K562 (cell line): ENCODE measurements around the gene XKR7. TPM values are rescaled to one million over a fixed set of nuclear protein-coding genes. Genes with fewer than 3 reads are reported as not detected.

Experiments used
- ATAC-seq: fragments of 200-7000 bp; cut with Tn5 transposase; 3 replicates; pipeline ENCODE4 v1.9.1; 2020; ENCODE audit warnings: moderate library complexity
- BruUV-seq: library from RNA; stranded (reverse); fragments of 400-500 nt; replicated peaks from 2 replicates; lab custom pipeline; 2021; lab: Mats Ljungman, UMichigan
- CTCF ChIA-PET: fragments of 300-600 bp; formaldehyde crosslinking; extraction: SDS; loops from one replicate; lab custom pipeline; 2021; ENCODE audit warnings: low intra/inter-chr PET ratio; lab: Yijun Ruan, JAX
- POLR2A ChIA-PET: fragments of 300-600, 350-650 bp; sonication (Branson Sonifier 250); formaldehyde crosslinking; extraction: SDS; loops from one replicate; lab custom pipeline; 2021; ENCODE audit warnings: antibody characterized with exemption, inconsistent platforms; lab: Yijun Ruan, JAX
- DNase-seq, 4 experiments: peaks; one replicate each; pipeline versions ENCODE4 v3.0.0 to v3.0.0-alpha.2; 2011 to 2018; ENCODE audit warnings: low spot score in 3 of 4, mixed read lengths in 3 of 4; ENCODE audit errors: extremely low read depth in 1 of 4
- FAIRE-seq: peaks from 2 replicates; lab custom pipeline; 2011; peaks lifted over from hg19 to GRCh38; lab: Jason Lieb, UNC
- H2AFZ ChIP-seq: 2 replicates; pipeline ENCODE4 v1.6.0; 2011; ENCODE audit warnings: low read depth, low read length, control low read depth, inconsistent platforms
- H3K27ac ChIP-seq: fragments of 200-600 bp; 3 replicates; pipeline ENCODE4 v1.8.0; 2011; ENCODE audit warnings: low read depth, mild to moderate bottlenecking, control low read depth, inconsistent platforms, low read length, moderate library complexity, mixed read lengths; ENCODE audit errors: extremely low read depth
- H3K27me3 ChIP-seq, 2 experiments: fragments of 300-600 bp in 1 of 2; 2 replicates in 1 of 2; 3 replicates in 1 of 2; pipeline versions ENCODE4 v1.6.0 to v1.8.0; 2011; ENCODE audit warnings: inconsistent platforms in 2 of 2, low read length in 2 of 2, mild to moderate bottlenecking in 1 of 2, mixed read lengths in 1 of 2, moderate library complexity in 1 of 2; ENCODE audit not compliant: control insufficient read depth in 2 of 2, insufficient read depth in 2 of 2
- H3K36me3 ChIP-seq: fragments of 300-600 bp; 3 replicates; pipeline ENCODE4 v1.8.0; 2011; ENCODE audit warnings: mild to moderate bottlenecking, low read length, inconsistent platforms; ENCODE audit not compliant: control insufficient read depth, insufficient read depth
- H3K4me1 ChIP-seq, 2 experiments: fragments of 200-600 bp in 1 of 2; replicated peaks in 1 of 2; 2 replicates in 1 of 2; 3 replicates in 1 of 2; pipeline versions ENCODE4 v1.5.1 to v1.8.0; 2011; ENCODE audit warnings: inconsistent platforms in 2 of 2, low read length in 2 of 2, mild to moderate bottlenecking in 1 of 2, mixed read lengths in 1 of 2, moderate library complexity in 1 of 2; ENCODE audit not compliant: control insufficient read depth in 2 of 2, insufficient read depth in 2 of 2
- H3K4me2 ChIP-seq: 2 replicates; pipeline ENCODE4 v1.6.1; 2011; ENCODE audit warnings: low read length, control low read depth, inconsistent platforms, mixed read lengths; ENCODE audit not compliant: insufficient read depth
- H3K4me3 ChIP-seq: fragments of 200-600 bp; sonication (generic), shearing (Covaris generic); 2 replicates; pipeline ENCODE4 v1.5.1; 2016; ENCODE audit warnings: control low read depth, inconsistent platforms
- H3K79me2 ChIP-seq: fragments of 200-600 bp; 3 replicates; pipeline ENCODE4 v1.8.0; 2011; ENCODE audit warnings: low read length, inconsistent platforms; ENCODE audit not compliant: control insufficient read depth, insufficient read depth
- H3K9ac ChIP-seq, 2 experiments: 2 replicates each; pipeline versions ENCODE4 v1.6.0 to v1.6.1; 2011; ENCODE audit warnings: low read depth in 2 of 2, low read length in 2 of 2, control low read depth in 1 of 2, inconsistent platforms in 1 of 2, mild to moderate bottlenecking in 1 of 2, mixed read lengths in 1 of 2; ENCODE audit not compliant: insufficient read depth in 1 of 2
- H3K9me1 ChIP-seq: one replicate; pipeline ENCODE4 v1.6.0; 2011; ENCODE audit warnings: inconsistent platforms, mild to moderate bottlenecking, low read length, moderate library complexity; ENCODE audit not compliant: control insufficient read depth, insufficient read depth
- H3K9me3 ChIP-seq: replicated peaks from 2 replicates; pipeline ENCODE4 v1.5.1; 2011; ENCODE audit warnings: low read depth, low read length, inconsistent platforms; ENCODE audit not compliant: control insufficient read depth, insufficient read depth
- H4K20me1 ChIP-seq: replicated peaks from 2 replicates; pipeline ENCODE4 v1.6.1; 2011; ENCODE audit warnings: low read length, inconsistent platforms, mixed read lengths; ENCODE audit not compliant: control insufficient read depth, insufficient read depth
- GABPB1 ChIP-seq: sonication (generic); formaldehyde crosslinking; IDR thresholded peaks from 2 replicates; pipeline ENCODE4 v1.8.0; 2022; ENCODE audit warnings: mild to moderate bottlenecking, missing genetic modification reagents
- PRMT5 ChIP-seq: sonication (generic); formaldehyde crosslinking; IDR thresholded peaks from 2 replicates; pipeline ENCODE4 v1.5.0; 2020; ENCODE audit warnings: missing genetic modification reagents
- ZBTB17 ChIP-seq: fragments of 450-650 bp; formaldehyde crosslinking; IDR thresholded peaks from 2 replicates; pipeline ENCODE4 v1.4.0; 2020; ENCODE audit warnings: mild to moderate bottlenecking
- ZBTB49 ChIP-seq: sonication (generic); formaldehyde crosslinking; IDR thresholded peaks from 2 replicates; pipeline ENCODE4 v1.8.0; 2022; ENCODE audit warnings: missing genetic modification reagents, mild to moderate bottlenecking, borderline replicate concordance
- ZNF707 ChIP-seq: fragments of 250-450 bp; sonication (Bioruptor Pico); conservative IDR thresholded peaks from 2 replicates; pipeline ENCODE4 v1.8.0; 2022; ENCODE audit warnings: inconsistent platforms, mild to moderate bottlenecking, moderate library complexity
- ZNF780A ChIP-seq: fragments of 250-450 bp; sonication (Bioruptor Pico); IDR thresholded peaks from 2 replicates; pipeline ENCODE4 v1.5.0; 2021; ENCODE audit warnings: mild to moderate bottlenecking
- WGBS: fragments of 100-300 bp; shearing (Covaris generic); methylation state at CpG from one replicate; pipeline ENCODE4 v1.1.6; 2016; ENCODE audit warnings: low coverage, mixed read lengths; ENCODE audit not compliant: insufficient coverage; ENCODE audit errors: missing lambda C conversion rate; 5-methylcytosine and 5-hydroxymethylcytosine counted together
- in situ Hi-C: fragments of 300-500 bp; cut with MboI; formaldehyde crosslinking; loops from 4 replicates; pipeline ENCODE4 v1.15.0; 2018; ENCODE audit warnings: inconsistent platforms, mixed read lengths
- intact Hi-C: fragments of 100-400 bp; cut with micrococcal nuclease; formaldehyde crosslinking; loops from 2 replicates; pipeline ENCODE4 v1.14.2; 2022
- polyA plus RNA-seq, 8 experiments: library from polyadenylated mRNA; depleted of rRNA in 4 of 8; stranded (reverse) in 5 of 8; unstranded in 3 of 8; fragments of >200 nt; fragmentation: Nextera tagmentation in 2 of 8; fragmentation: Illumina TruSeq in 1 of 8; extraction: Ambion mirVana in 2 of 8; extraction: Trizol in 1 of 8; gene quantifications; 2 replicates each; pipeline versions ENCODE4 v1.2.1 to v1.2.3, GENCODE V29; 2011 to 2014; ENCODE audit warnings: inconsistent platforms in 1 of 8, missing spikeins in 1 of 8
- total RNA-seq, 7 experiments: library from RNA; depleted of rRNA in 6 of 7; stranded (reverse); fragments of >200 nt in 6 of 7; fragmentation: Illumina TruSeq in 2 of 7; extraction: Trizol in 2 of 7; gene quantifications; 2 replicates each; pipeline versions ENCODE4 v1.2.1 to v1.2.3, GENCODE V29; 2011 to 2021; ENCODE audit warnings: low replicate concordance in 1 of 7

XKR7 gene
- total and polyA plus RNA-seq, 9 of the 15 experiments (the other 6 are each of a cell fraction or from before 2014, with no cell fraction given) = 0.02 TPM; not detected in 8

GRCh38 chr20:31984981-31985471 is 17.1 kb downstream of the XKR7 start:
- Histone ChIP-seq H3K36me3 (no peaks in the 10 kb centered on the region), H3K27ac (no peak overlapping the region), H2AFZ (no peak overlapping the region), H3K9ac (no peak overlapping the region)
- intact Hi-C loops = no loop called here
- FAIRE-seq = no peak
- in situ Hi-C loops = no loop called here
- no TSS peak for BruUV-seq
- no peak for DNase-seq
- no peak for TF ChIP-seq GABPB1
- TF ChIP-seq ZBTB17 (CRISPR knock-in tag) = no peak
- TF ChIP-seq PRMT5 (CRISPR knock-in tag) = no peak
- TF ChIP-seq ZNF780A (CRISPR knock-in tag) = no peak
- TF ChIP-seq ZNF707 (CRISPR knock-in tag) = no peak
- TF ChIP-seq ZBTB49 (CRISPR knock-in tag) = no peak
- TF ChIP-seq, all 486 proteins: peak for 0
- Histone ChIP-seq H3K4me3 (no peak overlapping the region), H3K9me1 (no peaks in the 10 kb centered on the region), H3K27me3 (peaks cover 4 to 29% of the 10 kb centered on the region in 2 experiments; a peak in 3 of 5 replicates), H3K79me2 (no peaks in the 10 kb centered on the region), H3K9me3 (no peaks in the 10 kb centered on the region), H4K20me1 (no peaks in the 10 kb centered on the region; the same call in 1 of the 2 replicates), H3K4me1 (no peaks in the 10 kb centered on the region; a peak in 1 of 5 replicates), H3K4me2 (no peak overlapping the region)
- CTCF ChIA-PET = no interaction called here
- no peak for ATAC-seq
- WGBS = 0% methylated on average over 6 of the region's 6 CpGs
- POLR2A ChIA-PET = interaction anchor here (1.2 kb wide), 1 partner anchor 10 kb away, joined by 5 read pairs; no protein-coding TSS in a partner anchor
